Tibial nerve (tissue), 4 donors: Measurements from ENCODE around the gene PPP1R2.

ENCODE experiments used
- EP300 ChIP-seq, 2 donors: sonication (generic); formaldehyde crosslinking; IDR thresholded peaks; one replicate each; pipeline ENCODE4 v1.6.1; 2017; ENCODE audit warnings: antibody characterized with exemption in 2 of 2, mild to moderate bottlenecking in 1 of 2
- TF ChIP-seq, protein P1 (sequence below), 5 experiments: fragments of 200-600 bp in 3 of 5; fragments of 450-650 bp in 2 of 5; sonication (generic) in 3 of 5; IDR thresholded peaks; one replicate each; pipeline ENCODE4 v1.5.1; 2016 to 2019; ENCODE audit warnings: antibody characterized with exemption in 5 of 5, mild to moderate bottlenecking in 3 of 5, moderate library complexity in 2 of 5

DNA sequence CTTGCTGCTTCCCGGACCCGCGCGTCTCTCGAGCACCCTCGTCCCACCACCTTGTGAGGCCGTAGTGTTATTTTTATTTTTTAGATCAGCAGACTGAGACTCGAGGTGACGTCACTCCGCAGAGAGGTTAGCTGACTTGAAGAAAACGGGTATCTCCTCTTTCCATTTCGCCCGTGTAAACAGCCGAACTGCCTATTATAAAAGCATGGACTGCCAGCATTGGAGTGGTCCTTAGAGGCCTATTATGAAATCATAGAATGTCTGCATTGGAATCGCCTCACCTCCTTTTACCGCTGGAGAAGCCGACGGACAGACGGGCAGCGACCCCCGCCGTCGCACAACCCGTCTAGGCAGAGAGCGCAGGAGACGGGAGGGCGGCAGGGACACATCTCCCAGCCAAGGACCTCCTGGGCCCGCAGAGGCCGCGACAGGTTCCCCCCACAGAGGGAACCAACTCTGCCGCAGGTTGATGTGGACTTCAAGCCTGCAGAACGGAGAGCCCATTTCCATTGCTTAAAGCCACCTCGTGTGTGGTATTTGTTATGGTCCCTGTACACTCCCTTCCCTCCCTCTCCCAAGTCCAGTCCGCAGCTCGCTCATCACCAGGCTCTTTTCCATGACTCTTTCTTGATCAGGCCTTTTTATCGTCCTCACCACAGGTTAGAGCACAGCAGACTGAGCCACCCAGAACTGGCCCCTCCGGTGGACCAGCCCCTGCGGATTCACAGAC, 540 bp upstream of the PPP1R2 start:
- TF ChIP-seq, protein P1, sequence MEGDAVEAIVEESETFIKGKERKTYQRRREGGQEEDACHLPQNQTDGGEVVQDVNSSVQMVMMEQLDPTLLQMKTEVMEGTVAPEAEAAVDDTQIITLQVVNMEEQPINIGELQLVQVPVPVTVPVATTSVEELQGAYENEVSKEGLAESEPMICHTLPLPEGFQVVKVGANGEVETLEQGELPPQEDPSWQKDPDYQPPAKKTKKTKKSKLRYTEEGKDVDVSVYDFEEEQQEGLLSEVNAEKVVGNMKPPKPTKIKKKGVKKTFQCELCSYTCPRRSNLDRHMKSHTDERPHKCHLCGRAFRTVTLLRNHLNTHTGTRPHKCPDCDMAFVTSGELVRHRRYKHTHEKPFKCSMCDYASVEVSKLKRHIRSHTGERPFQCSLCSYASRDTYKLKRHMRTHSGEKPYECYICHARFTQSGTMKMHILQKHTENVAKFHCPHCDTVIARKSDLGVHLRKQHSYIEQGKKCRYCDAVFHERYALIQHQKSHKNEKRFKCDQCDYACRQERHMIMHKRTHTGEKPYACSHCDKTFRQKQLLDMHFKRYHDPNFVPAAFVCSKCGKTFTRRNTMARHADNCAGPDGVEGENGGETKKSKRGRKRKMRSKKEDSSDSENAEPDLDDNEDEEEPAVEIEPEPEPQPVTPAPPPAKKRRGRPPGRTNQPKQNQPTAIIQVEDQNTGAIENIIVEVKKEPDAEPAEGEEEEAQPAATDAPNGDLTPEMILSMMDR (IDR thresholded peaks at IDR 0.05) = no peak
- no peak for TF ChIP-seq EP300 (IDR thresholded peaks at IDR 0.05)
